OCI-LY3 (cell line): ENCODE data around the gene GABRR2.

Experiments
- H2AFZ ChIP-seq: fragments of 200-600, 300-600 bp; shearing (Covaris generic); 2 replicates; pipeline ENCODE4 v1.6.0; 2014; ENCODE audit warnings: antibody characterized with exemption, low read depth, low read length
- H3K27ac ChIP-seq: fragments of 200-600, 300-600 bp; sonication (generic); 2 replicates; pipeline ENCODE4 v1.5.1; 2014; ENCODE audit warnings: mild to moderate bottlenecking, low read length, moderate library complexity, mixed read lengths
- H3K27me3 ChIP-seq: fragments of 200-600, 300-600 bp; sonication (generic); 2 replicates; pipeline ENCODE4 v1.6.1; 2014; ENCODE audit warnings: low read depth, low read length, mixed read lengths
- H3K36me3 ChIP-seq: fragments of 200-600, 300-600 bp; sonication (generic); replicated peaks from 2 replicates; pipeline ENCODE3; 2014; ENCODE audit warnings: low read depth, low read length, mixed read lengths
- H3K4me1 ChIP-seq: fragments of 300-600, 200-600 bp; sonication (generic); 2 replicates; pipeline ENCODE4 v1.6.1; 2014; ENCODE audit warnings: low read length, mixed read lengths
- H3K4me2 ChIP-seq: fragments of 200-600, 300-600 bp; sonication (generic); 2 replicates; pipeline ENCODE4 v1.6.1; 2014; ENCODE audit warnings: low read length, mixed read lengths
- H3K4me3 ChIP-seq: fragments of 300-600, 200-600 bp; sonication (generic); 2 replicates; pipeline ENCODE4 v1.5.1; 2014; ENCODE audit warnings: antibody characterized with exemption, mild to moderate bottlenecking, low read length, moderate library complexity
- H3K79me2 ChIP-seq: fragments of 300-600, 200-600 bp; shearing (Covaris generic); 2 replicates; pipeline ENCODE4 v1.6.1; 2014; ENCODE audit warnings: mild to moderate bottlenecking, low read length, mixed read lengths
- H3K9ac ChIP-seq: fragments of 300-600, 200-600 bp; shearing (Covaris generic); 2 replicates; pipeline ENCODE4 v1.6.0; 2014; ENCODE audit warnings: mild to moderate bottlenecking, low read length, moderate library complexity
- H3K9me3 ChIP-seq: fragments of 200-600, 300-600 bp; shearing (Covaris generic); 2 replicates; pipeline ENCODE4 v1.6.1; 2014; ENCODE audit warnings: low read length, mixed read lengths; ENCODE audit not compliant: insufficient read depth
- H4K20me1 ChIP-seq: fragments of 200-600, 300-600 bp; sonication (generic); 2 replicates; pipeline ENCODE4 v1.6.1; 2016; ENCODE audit warnings: low read length, mixed read lengths; ENCODE audit not compliant: insufficient read depth
- EZH2phosphoT487 ChIP-seq: fragments of 200-600 bp; shearing (Covaris generic); IDR thresholded peaks from 2 replicates; pipeline ENCODE4 v1.6.1; 2018; ENCODE audit warnings: antibody characterized with exemption, mixed run types, low read depth
- TF ChIP-seq, protein P1 (sequence below): fragments of 200-600, 300-600 bp; sonication (generic); IDR thresholded peaks from 2 replicates; pipeline ENCODE4 v1.5.1; 2014; ENCODE audit warnings: antibody characterized with exemption, low read length, low read depth

GABRR2 gene

DNA sequence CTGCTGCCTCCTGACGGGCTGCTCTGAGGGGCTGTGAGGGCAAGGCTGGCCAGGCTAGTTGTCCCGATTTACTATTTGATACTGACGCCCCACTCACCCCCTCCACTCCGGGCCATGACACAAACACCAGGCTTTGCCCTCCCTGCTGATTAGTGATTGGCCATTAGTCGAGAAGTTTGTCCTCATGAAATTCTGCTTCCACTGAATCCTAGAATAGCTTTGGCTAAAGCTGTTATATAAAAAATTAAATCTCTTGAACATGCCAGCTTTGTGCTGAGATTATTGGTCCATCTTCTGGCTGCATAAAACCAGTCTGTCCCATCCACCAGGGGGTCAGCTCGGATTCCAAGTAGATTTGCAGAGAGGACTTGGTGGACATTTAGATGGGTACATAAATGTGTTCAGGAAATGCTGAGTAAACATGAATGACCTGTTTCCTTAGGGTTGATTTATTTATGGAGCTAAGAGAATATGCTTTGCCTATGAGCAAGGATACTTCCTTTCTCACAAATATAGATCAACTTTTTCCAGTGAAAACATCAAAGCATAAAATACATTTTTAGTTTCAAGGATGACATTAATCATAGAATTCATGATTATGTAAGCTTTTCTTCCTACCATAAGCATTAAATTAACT, at the start of gene GABRR2:
Gene GABRR2 (minus strand): TSS at position 51 of the 637 bp plus-strand sequence. CDS start 134 bp downstream, outside the sequence.
- Histone ChIP-seq H3K9ac (no peak within 1 kb of the TSS), H4K20me1 (no peaks in the 10 kb centered on the region), H3K9me3 (no peaks in the 10 kb centered on the region), H3K36me3 (no peaks in the 10 kb centered on the region), H3K27ac (no peak within 1 kb of the TSS), H3K4me2 (no peak within 1 kb of the TSS), H3K4me3 (no peak within 1 kb of the TSS), H2AFZ (no peak within 1 kb of the TSS), H3K4me1 (no peaks in the 10 kb centered on the region), H3K27me3 (no peaks in the 10 kb centered on the region), H3K79me2 (no peaks in the 10 kb centered on the region)
- no peak for TF ChIP-seq EZH2phosphoT487
- TF ChIP-seq, protein P1, sequence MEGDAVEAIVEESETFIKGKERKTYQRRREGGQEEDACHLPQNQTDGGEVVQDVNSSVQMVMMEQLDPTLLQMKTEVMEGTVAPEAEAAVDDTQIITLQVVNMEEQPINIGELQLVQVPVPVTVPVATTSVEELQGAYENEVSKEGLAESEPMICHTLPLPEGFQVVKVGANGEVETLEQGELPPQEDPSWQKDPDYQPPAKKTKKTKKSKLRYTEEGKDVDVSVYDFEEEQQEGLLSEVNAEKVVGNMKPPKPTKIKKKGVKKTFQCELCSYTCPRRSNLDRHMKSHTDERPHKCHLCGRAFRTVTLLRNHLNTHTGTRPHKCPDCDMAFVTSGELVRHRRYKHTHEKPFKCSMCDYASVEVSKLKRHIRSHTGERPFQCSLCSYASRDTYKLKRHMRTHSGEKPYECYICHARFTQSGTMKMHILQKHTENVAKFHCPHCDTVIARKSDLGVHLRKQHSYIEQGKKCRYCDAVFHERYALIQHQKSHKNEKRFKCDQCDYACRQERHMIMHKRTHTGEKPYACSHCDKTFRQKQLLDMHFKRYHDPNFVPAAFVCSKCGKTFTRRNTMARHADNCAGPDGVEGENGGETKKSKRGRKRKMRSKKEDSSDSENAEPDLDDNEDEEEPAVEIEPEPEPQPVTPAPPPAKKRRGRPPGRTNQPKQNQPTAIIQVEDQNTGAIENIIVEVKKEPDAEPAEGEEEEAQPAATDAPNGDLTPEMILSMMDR = no peak

DNA sequence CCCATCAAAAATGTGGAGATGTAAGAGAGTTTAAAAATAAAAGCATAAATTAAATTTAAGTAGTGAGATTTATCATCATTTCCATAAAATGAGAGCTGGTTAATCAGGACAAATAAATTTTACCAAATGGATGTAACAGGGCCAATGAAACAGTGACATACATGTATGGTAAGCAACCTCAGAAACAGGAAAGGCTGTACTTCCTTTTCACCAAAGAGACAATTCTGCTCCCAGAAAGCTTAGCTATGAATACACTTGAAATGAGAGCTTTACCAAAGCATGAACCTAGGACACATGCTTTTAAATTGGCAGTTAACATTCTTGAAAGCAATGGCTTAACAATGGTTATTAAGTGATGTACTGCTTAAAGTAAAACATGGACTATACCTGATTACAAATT, 49.5 kb upstream of the GABRR2 start:
- peaks cover 13% of the 10 kb centered on the region for H3K4me1 ChIP-seq
- TF ChIP-seq, protein P1 = no peak
- no peak for TF ChIP-seq EZH2phosphoT487
- no peak overlapping the region for H3K4me3 ChIP-seq
- no peak overlapping the region for H2AFZ ChIP-seq
- no peaks in the 10 kb centered on the region for H3K27me3 ChIP-seq
- no peaks in the 10 kb centered on the region for H3K36me3 ChIP-seq
- H3K79me2 ChIP-seq = no peaks in the 10 kb centered on the region
- H3K4me2 ChIP-seq = no peak overlapping the region
- no peak overlapping the region for H3K27ac ChIP-seq
- H4K20me1 ChIP-seq = no peaks in the 10 kb centered on the region
- no peak overlapping the region for H3K9ac ChIP-seq
- H3K9me3 ChIP-seq = no peaks in the 10 kb centered on the region

DNA sequence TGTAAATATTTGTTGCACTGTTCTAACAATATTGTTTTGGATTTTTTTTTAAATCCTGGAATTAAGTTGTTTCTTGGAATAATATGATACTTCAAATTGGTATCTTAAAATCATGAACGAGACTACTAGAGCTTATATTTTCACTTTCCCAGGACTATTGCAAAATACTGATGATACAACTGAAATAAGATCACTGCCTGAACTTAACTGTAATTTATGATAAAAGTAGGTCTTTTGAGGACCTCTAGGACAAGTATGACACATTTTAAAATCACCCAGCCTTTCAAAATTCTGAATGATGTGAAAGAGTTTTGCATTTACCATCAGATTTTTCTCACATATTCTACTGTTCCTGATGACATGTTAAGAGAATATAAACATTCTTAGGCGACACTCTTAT, 46.1 kb upstream of the GABRR2 start:
- no peaks in the 10 kb centered on the region for H3K79me2 ChIP-seq
- H3K9me3 ChIP-seq = no peaks in the 10 kb centered on the region
- no peak overlapping the region for H3K27ac ChIP-seq
- TF ChIP-seq EZH2phosphoT487 = no peak
- TF ChIP-seq, protein P1 = no peak
- no peak overlapping the region for H3K4me3 ChIP-seq
- H4K20me1 ChIP-seq = no peaks in the 10 kb centered on the region
- no peak overlapping the region for H3K4me2 ChIP-seq
- H3K9ac ChIP-seq = no peak overlapping the region
- no peaks in the 10 kb centered on the region for H3K36me3 ChIP-seq
- H3K4me1 ChIP-seq = peaks cover 31% of the 10 kb centered on the region
- H3K27me3 ChIP-seq = no peaks in the 10 kb centered on the region
- H2AFZ ChIP-seq = no peak overlapping the region

DNA sequence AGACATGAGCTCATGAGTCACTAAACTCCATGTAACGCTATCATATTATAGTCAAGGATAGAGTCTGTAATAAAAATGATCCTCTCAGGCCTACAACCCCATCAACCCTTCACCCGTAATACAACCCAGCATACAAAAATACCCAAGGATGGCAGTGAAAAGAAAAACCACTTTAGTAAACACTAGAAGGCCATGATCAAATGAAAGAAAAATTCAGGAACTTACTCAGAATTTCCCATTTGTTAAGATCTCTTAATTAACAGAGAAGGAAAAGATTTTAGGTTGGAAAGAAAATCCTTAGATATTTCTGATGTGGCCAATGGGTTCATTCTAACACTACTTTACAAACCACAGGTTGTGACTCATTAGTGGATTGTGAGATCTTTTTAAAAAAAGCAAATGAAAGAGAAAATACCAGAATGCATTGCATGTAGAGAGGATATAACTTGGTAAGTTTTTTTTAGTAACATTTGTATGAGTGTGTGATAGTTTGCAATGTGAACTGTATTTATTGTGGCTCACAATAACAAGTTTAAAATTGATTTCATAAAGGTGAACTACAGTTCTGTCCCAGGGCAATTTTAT, 45.4 kb upstream of the GABRR2 start:
- TF ChIP-seq, protein P1 = no peak
- no peak for TF ChIP-seq EZH2phosphoT487
- Histone ChIP-seq H3K27me3 (no peaks in the 10 kb centered on the region), H3K4me2 (no peak overlapping the region), H3K9me3 (no peaks in the 10 kb centered on the region), H3K4me3 (no peak overlapping the region), H3K36me3 (no peaks in the 10 kb centered on the region), H3K4me1 (peaks cover 37% of the 10 kb centered on the region), H3K9ac (no peak overlapping the region), H4K20me1 (no peaks in the 10 kb centered on the region), H3K79me2 (no peaks in the 10 kb centered on the region), H3K27ac (no peak overlapping the region), H2AFZ (no peak overlapping the region)
